ENCODE data around the gene CCDC197. TPM values are rescaled to one million over a fixed set of nuclear protein-coding genes. Genes with fewer than 3 reads are reported as not detected.

Gene CCDC197
- total RNA-seq, 1 experiment from 2014 or later: not detected

Other genes starting within 250 kb of the CCDC197 start
- gene PRIMA1, start 208.8 kb upstream of the CCDC197 start, total RNA-seq (2014; rRNA removed; shearing (Covaris generic)): 0.04 TPM in 2 replicates
- gene FAM181A, start 70.0 kb upstream of the CCDC197 start, total RNA-seq (2014; rRNA removed; shearing (Covaris generic)): not detected in 2 replicates
- gene ASB2, start 20.7 kb upstream of the CCDC197 start, total RNA-seq (2014; rRNA removed; shearing (Covaris generic)): not detected in 2 replicates
- gene OTUB2, start 29.0 kb downstream of the CCDC197 start, total RNA-seq (2014; rRNA removed; shearing (Covaris generic)): 1.7 and 2.5 TPM in 2 replicates
- gene DDX24, start 83.9 kb downstream of the CCDC197 start, total RNA-seq (2014; rRNA removed; shearing (Covaris generic)): 110 and 134 TPM in 2 replicates
- 16.1 and 32.8 TPM in 2 replicates for gene IFI27L1, start 84.0 kb downstream of the CCDC197 start, total RNA-seq (2014; rRNA removed; shearing (Covaris generic))
- gene IFI27, start 113.4 kb downstream of the CCDC197 start, total RNA-seq (2014; rRNA removed; shearing (Covaris generic)): 2,076 and 2,328 TPM in 2 replicates
- gene IFI27L2, start 132.3 kb downstream of the CCDC197 start, total RNA-seq (2014; rRNA removed; shearing (Covaris generic)): 109 and 122 TPM in 2 replicates
- gene PPP4R4, start 177.0 kb downstream of the CCDC197 start, total RNA-seq (2014; rRNA removed; shearing (Covaris generic)): 3.3 and 3.8 TPM in 2 replicates